ENCODE data around the gene RNU6-1. TPM values are rescaled to one million over a fixed set of nuclear protein-coding genes. Genes with fewer than 3 reads are reported as not detected.

The RNU6-1 gene
- not detected for total RNA-seq

DNA sequence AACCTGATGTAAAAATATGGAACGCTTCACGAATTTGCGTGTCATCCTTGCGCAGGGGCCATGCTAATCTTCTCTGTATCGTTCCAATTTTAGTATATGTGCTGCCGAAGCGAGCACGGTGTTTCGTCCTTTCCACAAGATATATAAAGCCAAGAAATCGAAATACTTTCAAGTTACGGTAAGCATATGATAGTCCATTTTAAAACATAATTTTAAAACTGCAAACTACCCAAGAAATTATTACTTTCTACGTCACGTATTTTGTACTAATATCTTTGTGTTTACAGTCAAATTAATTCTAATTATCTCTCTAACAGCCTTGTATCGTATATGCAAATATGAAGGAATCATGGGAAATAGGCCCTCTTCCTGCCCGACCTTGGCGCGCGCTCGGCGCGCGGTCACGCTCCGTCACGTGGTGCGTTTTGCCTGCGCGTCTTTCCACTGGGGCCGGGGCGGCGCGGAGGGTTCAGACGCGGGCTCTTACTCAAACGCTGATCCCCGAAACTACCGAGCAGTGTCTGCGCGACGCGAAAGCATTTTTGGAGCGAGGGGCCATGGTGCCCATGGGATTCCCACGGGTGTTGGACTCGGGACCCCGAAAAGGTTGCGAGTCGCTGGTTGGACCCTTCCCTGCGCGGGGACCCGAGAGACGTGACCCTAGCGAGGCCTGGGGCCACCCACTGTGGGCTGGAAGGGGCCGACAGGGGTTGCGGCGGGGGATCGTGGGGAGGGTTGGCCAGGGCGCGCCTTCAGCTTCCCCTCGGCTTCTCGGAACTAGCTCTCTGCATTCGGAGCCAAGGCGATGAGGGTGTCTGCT is at the start of gene RNU6-1:
Gene RNU6-1 (minus strand): TSS at position 117 of the 820 bp plus-strand sequence.
- ChIA-PET CTCF (interaction anchor here (0.5 to 1.0 kb wide), 3 partner anchors 14 to 184 kb away, joined by 3 read pairs; no protein-coding TSS in a partner anchor), POLR2A (interaction anchor here (1.0 to 1.3 kb wide), 2 partner anchors 298 to 320 kb away, joined by 3 to 4 read pairs; partner anchors contain the start of gene MAP2K5)

- ChIA-PET CTCF (no interaction called here), POLR2A (no interaction called here)
Observed at GRCh38 chr15:67887776-67888175, 47.9 kb upstream of the RNU6-1 start.

GRCh38 chr15:67885861-67886260 is 46.0 kb upstream of the RNU6-1 start:
- POLR2A ChIA-PET: no interaction called here
- CTCF ChIA-PET: no interaction called here

- CTCF ChIA-PET: no interaction called here
- POLR2A ChIA-PET: no interaction called here
Observed at GRCh38 chr15:67885175-67885523, 45.3 kb upstream of the RNU6-1 start.

DNA sequence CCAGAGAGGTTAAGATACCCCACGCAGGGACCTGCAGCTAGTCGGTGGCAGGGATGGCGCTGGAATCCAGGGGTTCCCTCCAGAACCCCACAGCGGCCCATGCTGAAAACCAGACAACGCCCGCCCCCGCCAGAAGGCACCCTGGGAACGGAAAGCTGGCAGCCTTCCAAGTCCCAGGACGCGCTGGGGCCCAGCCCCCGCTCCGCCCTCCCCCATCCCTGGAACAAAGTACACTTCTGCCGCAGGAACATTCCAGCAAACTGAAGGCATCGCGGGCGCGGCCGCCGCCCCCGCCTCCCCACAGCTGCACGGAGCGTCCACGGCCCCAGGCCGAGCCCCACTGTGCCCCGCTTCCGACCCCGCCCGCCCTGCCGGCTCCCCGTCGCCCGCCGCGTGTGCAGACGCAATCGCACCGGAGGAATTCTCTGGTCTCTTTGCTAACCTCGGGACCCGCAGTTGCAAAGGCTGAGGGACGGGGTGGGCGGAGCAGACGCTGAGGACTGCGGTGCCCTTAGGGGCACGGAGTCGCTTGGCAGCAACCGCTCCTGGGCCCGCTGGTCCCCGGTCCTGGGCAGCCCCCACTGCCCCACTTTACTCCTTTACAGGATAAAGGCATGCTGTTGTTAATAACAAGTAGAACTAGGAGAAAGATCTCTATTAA is 44.8 kb upstream of the RNU6-1 start:
- ChIA-PET POLR2A (no interaction called here), CTCF (interaction anchor here (1.8 kb wide), 1 partner anchor 21 kb away, joined by 4 read pairs; no protein-coding TSS in a partner anchor)

DNA sequence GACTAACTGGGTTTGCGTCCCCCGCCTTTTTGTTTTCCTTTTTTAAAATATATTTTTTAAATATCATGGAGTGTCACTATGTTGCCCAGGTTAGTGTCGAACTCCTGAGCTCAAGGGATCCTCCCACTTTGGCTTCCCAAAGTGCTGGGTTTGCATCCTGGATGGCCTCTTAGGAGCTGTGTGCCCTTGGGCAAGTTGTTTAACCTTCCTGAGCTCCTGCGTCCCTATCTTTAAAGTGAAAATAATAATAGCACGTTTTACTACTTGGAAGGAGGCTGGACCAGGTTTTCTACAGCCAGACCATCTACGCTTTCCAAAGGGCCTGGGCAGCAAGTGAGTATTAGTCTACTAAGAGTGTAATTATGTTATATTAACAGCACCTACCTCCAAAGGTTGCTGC is 44.2 kb upstream of the RNU6-1 start:
- POLR2A ChIA-PET: no interaction called here
- CTCF ChIA-PET: interaction anchor here (1.8 kb wide), 1 partner anchor 20 kb away, joined by 4 read pairs; no protein-coding TSS in a partner anchor

DNA sequence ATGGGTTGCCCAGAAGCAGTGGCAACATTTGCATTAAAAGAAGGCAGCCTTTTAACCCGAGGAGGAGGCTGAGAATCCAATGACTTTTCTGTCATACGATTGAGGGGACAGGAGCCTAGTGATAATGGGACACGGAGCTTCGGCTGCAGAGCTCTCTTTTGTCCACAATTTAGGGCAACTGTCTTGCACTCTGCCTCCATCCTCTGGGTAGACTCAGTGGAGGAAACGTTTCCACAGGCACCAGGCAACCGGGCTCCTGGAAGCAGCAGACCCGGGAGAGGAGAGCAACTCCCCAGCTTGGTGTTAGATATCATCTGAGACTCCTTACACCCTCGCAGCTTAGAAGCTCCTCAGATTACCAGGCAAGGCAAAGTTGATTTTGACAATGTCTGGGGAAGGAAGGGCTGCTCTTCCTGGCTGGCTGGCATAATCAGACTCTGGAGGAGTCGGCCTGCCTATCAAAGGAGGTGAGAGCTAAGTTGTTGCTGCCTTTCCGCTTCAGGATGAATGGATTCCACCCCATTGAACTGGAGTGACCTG is 43.5 kb upstream of the RNU6-1 start:
- ChIA-PET CTCF (interaction anchor here (0.6 to 1.8 kb wide), 2 partner anchors 20 to 33 kb away, joined by 4 read pairs; no protein-coding TSS in a partner anchor), POLR2A (no interaction called here)

- ChIA-PET CTCF (interaction anchor here (0.6 to 1.8 kb wide), 2 partner anchors 19 to 32 kb away, joined by 4 read pairs; no protein-coding TSS in a partner anchor), POLR2A (no interaction called here)
Observed at GRCh38 chr15:67882487-67883233, 42.8 kb upstream of the RNU6-1 start.

DNA sequence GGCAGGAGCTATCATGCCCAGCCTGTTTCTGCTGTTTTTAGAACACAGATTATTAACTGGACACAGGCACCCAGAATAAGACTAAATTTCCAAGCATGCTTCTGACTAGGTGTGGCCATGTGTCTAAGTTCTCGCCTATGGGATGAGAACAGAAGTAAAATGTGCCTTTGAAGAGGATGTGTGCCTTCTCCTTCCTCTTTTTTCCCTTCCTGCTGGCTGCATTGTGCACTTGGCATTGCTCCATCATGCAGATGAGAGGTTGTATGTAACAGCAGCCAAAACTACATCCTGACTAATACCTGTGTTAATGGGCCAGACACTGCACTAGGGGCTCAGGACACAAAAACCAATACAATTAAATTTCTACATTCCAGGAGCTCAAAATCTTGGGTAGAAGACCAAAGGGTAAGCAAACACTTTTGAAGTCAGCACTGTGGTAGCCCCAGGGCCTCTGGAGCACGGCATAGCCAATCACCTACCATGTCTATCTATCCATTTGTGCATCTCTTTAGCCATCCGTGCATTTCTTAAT is 40.9 kb upstream of the RNU6-1 start:
- CTCF ChIA-PET: interaction anchor here (0.5 kb wide), 1 partner anchor 45 kb away, joined by 3 read pairs; no protein-coding TSS in a partner anchor
- POLR2A ChIA-PET: no interaction called here

- POLR2A ChIA-PET: no interaction called here
Observed at GRCh38 chr15:67879440-67880129, 39.7 kb upstream of the RNU6-1 start.

GRCh38 chr15:67878712-67879206 is 38.9 kb upstream of the RNU6-1 start:
- ChIA-PET CTCF (no interaction called here), POLR2A (no interaction called here)

More at GRCh38 chr15:67879440-67880129, 39.7 kb upstream of the RNU6-1 start:
- CTCF ChIA-PET: no interaction called here

GRCh38 chr15:67873777-67874176 is 33.9 kb upstream of the RNU6-1 start:
- ChIA-PET CTCF (no interaction called here), POLR2A (no interaction called here)

DNA sequence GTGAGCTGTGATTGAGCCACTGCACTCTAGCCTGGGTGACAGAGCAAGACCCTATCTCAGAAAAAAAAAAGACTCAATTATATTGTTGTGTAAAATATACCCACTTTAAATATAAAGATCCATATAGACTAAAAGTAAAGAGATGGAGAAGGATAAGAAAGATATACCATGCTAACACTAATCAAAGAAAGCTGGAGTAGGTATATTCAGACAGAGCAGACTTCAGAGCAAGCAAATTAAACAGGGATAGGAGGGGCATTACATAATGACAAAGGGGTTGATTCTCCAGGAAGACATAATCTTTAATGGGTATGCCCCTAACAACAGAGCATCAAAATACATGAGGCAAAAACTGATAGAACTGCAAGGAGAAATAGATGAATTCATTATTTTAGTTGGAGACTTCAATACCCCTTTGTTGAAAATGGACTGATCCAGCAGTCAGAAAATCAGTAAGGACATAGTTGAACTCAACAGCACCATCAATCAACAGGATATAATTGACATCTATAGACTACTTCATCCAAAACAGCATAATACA is 31.1 kb upstream of the RNU6-1 start:
- CTCF ChIA-PET: no interaction called here
- POLR2A ChIA-PET: no interaction called here

DNA sequence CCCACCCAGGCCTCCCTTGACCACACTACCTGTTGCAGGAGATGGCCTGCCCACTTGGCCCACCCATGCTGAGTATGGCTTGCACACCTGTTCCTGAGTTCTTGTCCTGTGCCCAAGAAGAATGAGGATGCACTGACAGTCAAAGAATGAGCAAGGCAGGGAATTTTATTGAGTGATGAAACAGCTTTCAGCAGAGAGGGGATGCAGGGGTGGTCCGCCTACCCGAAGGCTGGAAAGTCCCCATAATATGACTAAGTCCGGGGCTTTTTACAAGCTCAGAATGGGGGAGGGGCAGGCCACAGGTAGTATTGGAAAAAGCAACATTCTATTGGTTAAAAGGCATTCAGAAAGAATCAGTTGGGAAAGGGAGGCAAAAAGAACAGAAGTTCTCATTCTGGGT is 29.9 kb upstream of the RNU6-1 start:
- ChIA-PET CTCF (no interaction called here), POLR2A (no interaction called here)

GRCh38 chr15:67865766-67866165 is 25.9 kb upstream of the RNU6-1 start:
- ChIA-PET POLR2A (no interaction called here), CTCF (no interaction called here)

- POLR2A ChIA-PET: no interaction called here
- CTCF ChIA-PET: no interaction called here
Observed at GRCh38 chr15:67865331-67865730, 25.5 kb upstream of the RNU6-1 start.

- ChIA-PET CTCF (interaction anchor here (0.6 to 2.7 kb wide), 13 partner anchors 13 to 414 kb away, joined by 3 to 9 read pairs (median 3); partner anchors contain the start of gene FEM1B), POLR2A (interaction anchor here (0.7 kb wide), 1 partner anchor 283 kb away, joined by 3 read pairs; no protein-coding TSS in a partner anchor)
Observed at GRCh38 chr15:67863442-67863987, 23.7 kb upstream of the RNU6-1 start.

GRCh38 chr15:67862750-67863441 is 23.1 kb upstream of the RNU6-1 start:
- CTCF ChIA-PET: interaction anchor here (0.6 to 2.7 kb wide), 13 partner anchors 14 to 415 kb away, joined by 3 to 9 read pairs (median 3); partner anchors contain the start of gene FEM1B
- POLR2A ChIA-PET: no interaction called here

All from activated CD8-positive, alpha-beta memory T cell treated with anti-CD3 and anti-CD28 coated beads for 36 hours (primary cell).